ENCODE measurements around the gene MAN2C1. TPM values are rescaled to one million over a fixed set of nuclear protein-coding genes. Genes with fewer than 3 reads are reported as not detected.
"Not testable (repeated sequence)": the region's sequence is repeated elsewhere in the genome, so short reads cannot be mapped to it uniquely, and the experiment has no call there.

The MAN2C1 gene
- total RNA-seq (100 to 1,000 TPM; 369 to 370 TPM), polyA plus RNA-seq (10 to 100 TPM; 20.4 to 29.8 (median 28.7) TPM), total RNA-seq (228 to 291 (median 241) reads per million in 6 experiments)

- Mint-ChIP-seq H3K27me3 (no peaks in the 10 kb centered on the region), H3K4me1 (peaks cover 8 to 25% (median 20%) of the 10 kb centered on the region in 4 donors), H3K36me3 (peaks cover 0 to 56% (median 0%) of the 10 kb centered on the region in 3 donors), H3K27ac (peak within 1 kb of the TSS; percentile 85 to 96 (median 95)), H3K9me3 (no peaks in the 10 kb centered on the region), H3K4me3 (peak within 1 kb of the TSS; percentile 84 to 94 (median 90))
- ATAC-seq (peak; percentile 91 to 94), DNase-seq (peak; percentile 80 to 94 (median 86))
- POLR2A ChIA-PET = interaction anchor here (0.8 to 6.3 kb wide), 25 partner anchors 9 to 371 kb away, joined by 3 to 166 read pairs (median 5); partner anchors contain the start of genes C15orf39, COMMD4, IMP3 and NEIL1
These were observed at the start of gene MAN2C1 for GRCh38 chr15:75367913-75368688. Gene MAN2C1 (minus strand): TSS chr15:75368607. CDS start chr15:75368583, 24 bp downstream.

GRCh38 chr15:75416584-75416983 lies 48.2 kb upstream of the MAN2C1 start:
- peaks cover 0 to 65% (median 11%) of the 10 kb centered on the region in 3 donors for H3K36me3 Mint-ChIP-seq
- H3K27ac Mint-ChIP-seq = peak overlapping the region in 6 of 10 donors; percentile 11 to 83 (median 32)
- no peaks in the 10 kb centered on the region for H3K9me3 Mint-ChIP-seq
- H3K4me1 Mint-ChIP-seq = peaks cover 7 to 28% (median 12%) of the 10 kb centered on the region in 4 donors
- ATAC-seq (no peak), DNase-seq (no peak)
- no peak overlapping the region for H3K4me3 Mint-ChIP-seq
- POLR2A ChIA-PET = interaction anchor here (0.9 kb wide), 1 partner anchor 11 kb away, joined by 3 read pairs; no protein-coding TSS in a partner anchor
- no peaks in the 10 kb centered on the region for H3K27me3 Mint-ChIP-seq

GRCh38 chr15:75410196-75410595 lies 41.8 kb upstream of the MAN2C1 start:
- no peak for ATAC-seq
- Mint-ChIP-seq H3K27ac (peak overlapping the region in 1 of 10 donors; percentile 20), H3K36me3 (peaks cover 7 to 94% (median 38%) of the 10 kb centered on the region in 3 donors), H3K27me3 (no peaks in the 10 kb centered on the region), H3K9me3 (no peaks in the 10 kb centered on the region), H3K4me3 (no peak overlapping the region), H3K4me1 (peaks cover 2 to 19% (median 10%) of the 10 kb centered on the region in 4 donors)
- DNase-seq = no peak
- POLR2A ChIA-PET = no interaction called here

- H3K36me3 Mint-ChIP-seq = peaks cover 11 to 98% (median 36%) of the 10 kb centered on the region in 3 donors
- H3K27ac Mint-ChIP-seq = peak overlapping the region in 3 of 10 donors; percentile 5 to 45 (median 26)
- POLR2A ChIA-PET = interaction anchor here (0.6 kb wide), 1 partner anchor 219 kb away, joined by 3 read pairs; the partner anchor contains the start of gene SNUPN
- no peaks in the 10 kb centered on the region for H3K9me3 Mint-ChIP-seq
- H3K4me3 Mint-ChIP-seq = no peak overlapping the region
- no peaks in the 10 kb centered on the region for H3K27me3 Mint-ChIP-seq
- no peak for ATAC-seq
- no peak for DNase-seq
- peaks cover 0 to 11% (median 3%) of the 10 kb centered on the region in 4 donors for H3K4me1 Mint-ChIP-seq
These were observed 38.7 kb upstream of the MAN2C1 start for GRCh38 chr15:75407083-75407482.

GRCh38 chr15:75403892-75404291 lies 35.5 kb upstream of the MAN2C1 start:
- H3K4me3 Mint-ChIP-seq = no peak overlapping the region

GRCh38 chr15:75397494-75397893 lies 29.1 kb upstream of the MAN2C1 start:
- no peak for DNase-seq
- Mint-ChIP-seq H3K4me3 (no peak overlapping the region), H3K27ac (peak overlapping the region in 4 of 10 donors; percentile 36 to 78 (median 55)), H3K9me3 (no peaks in the 10 kb centered on the region), H3K4me1 (peaks cover 0 to 19% (median 12%) of the 10 kb centered on the region in 4 donors), H3K36me3 (peaks cover 7 to 94% (median 27%) of the 10 kb centered on the region in 3 donors), H3K27me3 (no peaks in the 10 kb centered on the region)
- POLR2A ChIA-PET = no interaction called here
- ATAC-seq = no peak

More at GRCh38 chr15:75403892-75404291, 35.5 kb upstream of the MAN2C1 start:
- POLR2A ChIA-PET = interaction anchor here (0.5 kb wide), 1 partner anchor 208 kb away, joined by 4 read pairs; no protein-coding TSS in a partner anchor
- no peaks in the 10 kb centered on the region for H3K27me3 Mint-ChIP-seq
- peak overlapping the region in 2 of 10 donors; percentile 46 to 79 for H3K27ac Mint-ChIP-seq
- H3K36me3 Mint-ChIP-seq = peaks cover 13 to 97% (median 24%) of the 10 kb centered on the region in 3 donors
- ATAC-seq (no peak), DNase-seq (no peak)
- H3K4me1 Mint-ChIP-seq = peaks cover 0 to 10% (median 2%) of the 10 kb centered on the region in 4 donors
- no peaks in the 10 kb centered on the region for H3K9me3 Mint-ChIP-seq

- peak overlapping the region in 2 of 10 donors; percentile 22 to 43 for H3K27ac Mint-ChIP-seq
- POLR2A ChIA-PET = interaction anchor here (0.7 kb wide), 1 partner anchor 18 kb away, joined by 3 read pairs; no protein-coding TSS in a partner anchor
- DNase-seq (no peak), ATAC-seq (no peak)
- peaks cover 4 to 100% (median 17%) of the 10 kb centered on the region in 3 donors for H3K36me3 Mint-ChIP-seq
- no peak overlapping the region for H3K4me3 Mint-ChIP-seq
- peaks cover 3 to 10% (median 8%) of the 10 kb centered on the region in 4 donors for H3K4me1 Mint-ChIP-seq
- H3K27me3 Mint-ChIP-seq = no peaks in the 10 kb centered on the region
- no peaks in the 10 kb centered on the region for H3K9me3 Mint-ChIP-seq
These were observed 21.5 kb upstream of the MAN2C1 start for GRCh38 chr15:75389791-75390382.

GRCh38 chr15:75383986-75384385 lies 15.6 kb upstream of the MAN2C1 start:
- H3K4me3 Mint-ChIP-seq, H3K27ac Mint-ChIP-seq, DNase-seq, H3K27me3 Mint-ChIP-seq, H3K9me3 Mint-ChIP-seq, POLR2A ChIA-PET, ATAC-seq: not testable (repeated sequence)
- Mint-ChIP-seq H3K4me1 (peaks cover 0 to 10% (median 4%) of the 10 kb centered on the region in 4 donors), H3K36me3 (peaks cover 0 to 96% (median 11%) of the 10 kb centered on the region in 3 donors)

GRCh38 chr15:75380773-75381172 lies 12.4 kb upstream of the MAN2C1 start:
- POLR2A ChIA-PET = interaction anchor here (1.1 to 1.3 kb wide), 3 partner anchors 12 to 259 kb away, joined by 3 read pairs; partner anchors contain the start of gene IMP3
- no peaks in the 10 kb centered on the region for H3K27me3 Mint-ChIP-seq
- DNase-seq (no peak), ATAC-seq (no peak)
- H3K27ac Mint-ChIP-seq = peak overlapping the region in 4 of 10 donors; percentile 6 to 43 (median 26)
- H3K4me1 Mint-ChIP-seq = peaks cover 0 to 6% (median 1%) of the 10 kb centered on the region in 4 donors
- peaks cover 1 to 91% (median 14%) of the 10 kb centered on the region in 3 donors for H3K36me3 Mint-ChIP-seq
- no peak overlapping the region for H3K4me3 Mint-ChIP-seq
- no peaks in the 10 kb centered on the region for H3K9me3 Mint-ChIP-seq

- H3K36me3 Mint-ChIP-seq = peaks cover 2 to 64% (median 4%) of the 10 kb centered on the region in 3 donors
- no peak overlapping the region for H3K4me3 Mint-ChIP-seq
These were observed 3.7 kb upstream of the MAN2C1 start for GRCh38 chr15:75371901-75372688.

GRCh38 chr15:75371486-75371885 lies 3.1 kb upstream of the MAN2C1 start:
- Mint-ChIP-seq H3K4me3 (no peak overlapping the region), H3K9me3 (no peaks in the 10 kb centered on the region), H3K36me3 (peaks cover 2 to 65% (median 4%) of the 10 kb centered on the region in 3 donors), H3K27ac (peak overlapping the region in 3 of 10 donors; percentile 5 to 57 (median 57)), H3K4me1 (peaks cover 13 to 25% (median 24%) of the 10 kb centered on the region in 4 donors), H3K27me3 (no peaks in the 10 kb centered on the region)
- POLR2A ChIA-PET = interaction anchor here (0.7 to 6.3 kb wide), 3 partner anchors 23 to 276 kb away, joined by 3 to 166 read pairs (median 76); partner anchors contain the start of genes NEIL1, SIN3A and SNX33
- ATAC-seq = no peak
- DNase-seq = no peak

More at GRCh38 chr15:75371901-75372688, 3.7 kb upstream of the MAN2C1 start:
- H3K27me3 Mint-ChIP-seq = no peaks in the 10 kb centered on the region
- DNase-seq (no peak), ATAC-seq (no peak)
- peaks cover 13 to 23% (median 19%) of the 10 kb centered on the region in 4 donors for H3K4me1 Mint-ChIP-seq
- H3K9me3 Mint-ChIP-seq = no peaks in the 10 kb centered on the region
- H3K27ac Mint-ChIP-seq = peak overlapping the region in 3 of 10 donors; percentile 4 to 57 (median 11)
- POLR2A ChIA-PET = interaction anchor here (0.6 to 0.7 kb wide), 4 partner anchors 16 to 80 kb away, joined by 3 to 6 read pairs (median 6); no protein-coding TSS in a partner anchor
